HepG2 (cell line): ENCODE data around the gene SNURF. TPM values are rescaled to one million over a fixed set of nuclear protein-coding genes. Genes with fewer than 3 reads are reported as not detected.

Experiments used
- ATAC-seq: fragments of 200-7000 bp; cut with Tn5 transposase; 3 replicates; pipeline ENCODE4 v1.9.1; 2020; ENCODE audit warnings: mild to moderate bottlenecking, moderate library complexity
- BruUV-seq: library from RNA; stranded (reverse); fragments of 400-500 nt; replicated peaks from 2 replicates; lab custom pipeline; 2021; lab: Mats Ljungman, UMichigan
- CTCF ChIA-PET: fragments of 300-600 bp; formaldehyde crosslinking; extraction: SDS; loops from one replicate; lab custom pipeline; 2021; ENCODE audit warnings: low total read pairs, inconsistent platforms, low intra/inter-chr PET ratio; lab: Yijun Ruan, JAX
- POLR2A ChIA-PET: fragments of 350-600 bp; sonication (Branson Sonifier 250); formaldehyde crosslinking; loops from one replicate; lab custom pipeline; 2020; ENCODE audit warnings: antibody characterized with exemption, inconsistent platforms; lab: Yijun Ruan, JAX
- DNase-seq: peaks from one replicate; pipeline ENCODE4 v3.0.0-alpha.2; 2015; ENCODE audit warnings: low spot score
- FAIRE-seq: peaks from 3 replicates; lab custom pipeline; 2011; peaks lifted over from hg19 to GRCh38; lab: Jason Lieb, UNC
- H2AFZ ChIP-seq: one replicate; pipeline ENCODE4 v1.6.1; 2011; ENCODE audit warnings: low read length, inconsistent platforms
- H3K27ac ChIP-seq: fragments of 300-600 bp; 3 replicates; pipeline ENCODE4 v1.8.0; 2011; ENCODE audit warnings: mixed run types, mild to moderate bottlenecking, mixed read lengths, low read length, inconsistent platforms; ENCODE audit not compliant: insufficient read depth; ENCODE audit errors: extremely low read length
- H3K27me3 ChIP-seq, 2 experiments: fragments of 200-600 bp in 1 of 2; 2 replicates in 1 of 2; 3 replicates in 1 of 2; pipeline versions ENCODE4 v1.6.0 to v1.8.0; 2011; ENCODE audit warnings: low read length in 2 of 2, mild to moderate bottlenecking in 2 of 2, moderate library complexity in 2 of 2, inconsistent platforms in 1 of 2; ENCODE audit not compliant: insufficient read depth in 2 of 2, control insufficient read depth in 1 of 2
- H3K36me3 ChIP-seq, 2 experiments: fragments of 200-600 bp in 1 of 2; replicated peaks in 1 of 2; 2 replicates in 1 of 2; 3 replicates in 1 of 2; pipeline versions ENCODE4 v1.5.1 to v1.8.0; 2011; ENCODE audit warnings: low read length in 2 of 2, inconsistent platforms in 1 of 2; ENCODE audit not compliant: insufficient read depth in 2 of 2, control insufficient read depth in 1 of 2
- H3K4me1 ChIP-seq: 2 replicates; pipeline ENCODE4 v1.5.1; 2012; ENCODE audit warnings: low read length, inconsistent platforms; ENCODE audit not compliant: insufficient read depth
- H3K4me2 ChIP-seq: 2 replicates; pipeline ENCODE4 v1.6.0; 2011; ENCODE audit warnings: low read depth, low read length, inconsistent platforms
- H3K4me3 ChIP-seq, 3 experiments: fragments of 200-600 bp in 1 of 3; sonication (generic), shearing (Covaris generic) in 1 of 3; replicated peaks in 1 of 3; 2 replicates each; pipeline ENCODE4 v1.5.1; 2011 to 2016; ENCODE audit warnings: low read length in 3 of 3, inconsistent platforms in 2 of 3, low read depth in 2 of 3, mild to moderate bottlenecking in 2 of 3, control low read depth in 1 of 3, mixed read lengths in 1 of 3; ENCODE audit not compliant: insufficient read depth in 1 of 3
- H3K79me2 ChIP-seq: one replicate; pipeline ENCODE4 v1.6.1; 2011; ENCODE audit warnings: low read length, inconsistent platforms; ENCODE audit not compliant: insufficient read depth
- H3K9ac ChIP-seq: 2 replicates; pipeline ENCODE4 v1.6.0; 2011; ENCODE audit warnings: mild to moderate bottlenecking, low read depth, low read length, inconsistent platforms; ENCODE audit not compliant: insufficient read depth
- H3K9me3 ChIP-seq: 2 replicates; pipeline ENCODE4 v1.5.1; 2012; ENCODE audit warnings: mild to moderate bottlenecking, low read length
- H4K20me1 ChIP-seq: 2 replicates; pipeline ENCODE4 v1.6.0; 2011; ENCODE audit warnings: inconsistent platforms, mild to moderate bottlenecking, low read length, moderate library complexity; ENCODE audit not compliant: insufficient read depth
- KMT2A ChIP-seq: sonication (generic); formaldehyde crosslinking; IDR thresholded peaks from 2 replicates; pipeline ENCODE4 v1.4.0; 2020; ENCODE audit warnings: missing genetic modification reagents
- TEF ChIP-seq: sonication (generic); formaldehyde crosslinking; IDR thresholded peaks from 2 replicates; pipeline ENCODE4 v1.5.0; 2020; ENCODE audit warnings: missing genetic modification reagents
- U2AF2 ChIP-seq: fragments of 200-400 bp; formaldehyde crosslinking; IDR thresholded peaks from 2 replicates; pipeline ENCODE4 v1.6.1; 2017; ENCODE audit warnings: low read depth, mild to moderate bottlenecking, low read length
- ZBTB3 ChIP-seq: sonication (generic); formaldehyde crosslinking; IDR thresholded peaks from 2 replicates; pipeline ENCODE4 v1.4.0; 2020; ENCODE audit warnings: low read depth, mild to moderate bottlenecking, moderate library complexity, missing genetic modification reagents, borderline replicate concordance
- ZBTB37 ChIP-seq: sonication (generic); formaldehyde crosslinking; IDR thresholded peaks from 2 replicates; pipeline ENCODE4 v1.4.0; 2020; ENCODE audit warnings: mild to moderate bottlenecking, missing genetic modification reagents
- WGBS: methylation state at CpG from one replicate; pipeline ENCODE4 v1.1.6; 2017; ENCODE audit warnings: low lambda C conversion rate; 5-methylcytosine and 5-hydroxymethylcytosine counted together
- in situ Hi-C: cut with HindIII; loops from 2 replicates; pipeline ENCODE4 v1.10.0; 2017; ENCODE audit warnings: low pct_unique_long_range_greater_than_20kb; ENCODE audit not compliant: extremely low pct_ligation_motif_present
- intact Hi-C: fragments of 100-400 bp; cut with micrococcal nuclease; formaldehyde crosslinking; loops from one replicate; pipeline ENCODE4 v1.10.0; 2022; ENCODE audit not compliant: unreplicated experiment
- polyA plus RNA-seq, 8 experiments: library from polyadenylated mRNA; depleted of rRNA in 3 of 8; stranded (reverse) in 7 of 8; unstranded in 1 of 8; fragments of >200 nt; fragmentation: Illumina TruSeq in 4 of 8; extraction: Trizol in 4 of 8; gene quantifications; 2 replicates each; pipeline versions ENCODE4 v1.2.1 to v1.2.3, GENCODE V29; 2011 to 2016; ENCODE audit warnings: low read depth in 4 of 8, missing spikeins in 1 of 8, mixed read lengths in 1 of 8; ENCODE audit not compliant: insufficient read depth in 1 of 8
- total RNA-seq, 5 experiments: library from RNA; depleted of rRNA; stranded (reverse); fragments of >200 nt; fragmentation: Illumina TruSeq; extraction: Trizol; gene quantifications; 2 replicates each; pipeline ENCODE4 v1.2.3, GENCODE V29; 2016; ENCODE audit warnings: low read depth in 1 of 5
- TF ChIP-seq, protein P1 (sequence below): sonication (generic); formaldehyde crosslinking; IDR thresholded peaks from 2 replicates; pipeline ENCODE4 v1.8.0; 2022; ENCODE audit warnings: missing genetic modification reagents, mild to moderate bottlenecking, inconsistent platforms, borderline replicate concordance
- TF ChIP-seq, protein P2 (sequence below): sonication (generic); formaldehyde crosslinking; IDR thresholded peaks from 2 replicates; pipeline ENCODE4 v1.5.0; 2020; ENCODE audit warnings: mild to moderate bottlenecking, low read depth, missing genetic modification reagents, borderline replicate concordance
- TF ChIP-seq, protein P3 (sequence below): sonication (generic); formaldehyde crosslinking; IDR thresholded peaks from 2 replicates; pipeline ENCODE4 v1.4.0; 2020; ENCODE audit warnings: missing genetic modification reagents, borderline replicate concordance

Gene SNURF
- total and polyA plus RNA-seq, 2 of the 13 experiments (the other 11 are each of a cell fraction or from before 2014, with no cell fraction given) = 2.1 to 7.6 TPM

DNA sequence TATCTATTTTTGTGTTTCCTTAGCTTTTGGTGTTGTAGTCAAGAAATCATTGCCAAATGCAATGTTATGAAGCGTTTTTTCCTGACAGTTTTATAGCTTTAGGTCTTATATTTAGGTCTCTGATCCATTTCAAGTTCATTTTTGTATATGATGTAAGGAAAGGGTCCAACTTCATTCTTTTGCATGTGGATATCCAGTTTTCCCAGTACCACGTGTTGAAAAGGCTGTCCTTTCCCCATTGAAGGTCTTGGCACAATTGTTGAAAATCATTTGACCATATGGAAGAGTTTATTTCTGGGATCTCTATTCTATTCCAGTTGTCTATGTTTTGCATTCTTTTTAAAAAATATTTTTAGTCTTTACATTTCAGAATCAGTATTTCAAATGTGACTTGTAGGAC is 14.6 kb upstream of the SNURF start (continued):
- no peak for TF ChIP-seq ZBTB37

DNA sequence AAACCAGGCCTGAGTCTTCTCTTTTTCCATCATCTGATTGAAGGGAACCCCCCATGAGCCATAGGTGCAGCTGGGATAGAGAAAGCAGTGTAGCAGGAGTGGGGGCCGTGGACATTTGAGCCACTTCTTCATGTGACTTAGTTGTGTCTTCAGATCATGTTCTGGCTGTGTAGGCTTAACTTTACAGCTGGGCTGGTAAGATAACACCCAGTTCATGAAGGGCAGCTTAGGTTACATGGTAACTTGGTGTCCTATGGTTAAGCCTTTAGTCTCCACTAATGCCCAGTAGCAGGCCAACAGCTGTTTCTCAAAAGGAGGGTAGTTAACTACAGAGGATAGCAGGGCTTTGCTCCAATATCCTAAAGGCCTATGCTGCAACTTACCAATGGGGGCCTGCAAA is 11.4 kb upstream of the SNURF start:
- Histone ChIP-seq H3K4me3 (no peak overlapping the region), H2AFZ (no peak overlapping the region), H3K36me3 (no peaks in the 10 kb centered on the region)
- TF ChIP-seq, protein P1, sequence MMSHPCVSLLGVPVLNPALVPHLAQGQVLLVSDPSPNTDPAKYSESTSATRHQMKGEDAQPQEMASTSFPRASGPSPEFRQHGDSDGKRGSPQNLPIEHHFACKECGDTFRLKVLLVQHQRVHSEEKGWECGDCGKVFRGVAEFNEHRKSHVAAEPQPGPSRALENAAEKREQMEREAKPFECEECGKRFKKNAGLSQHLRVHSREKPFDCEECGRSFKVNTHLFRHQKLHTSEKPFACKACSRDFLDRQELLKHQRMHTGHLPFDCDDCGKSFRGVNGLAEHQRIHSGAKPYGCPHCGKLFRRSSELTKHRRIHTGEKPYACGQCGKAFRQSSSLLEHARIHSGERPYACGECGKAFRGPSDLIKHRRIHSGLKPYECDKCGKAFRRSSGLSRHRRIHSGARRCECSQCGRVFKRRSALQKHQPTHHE (CRISPR knock-in tag) = no peak
- TF ChIP-seq TEF (CRISPR knock-in tag) (no peak), KMT2A (CRISPR knock-in tag) (no peak), U2AF2 (no peak), ZBTB3 (CRISPR knock-in tag) (no peak)
- TF ChIP-seq, protein P2, sequence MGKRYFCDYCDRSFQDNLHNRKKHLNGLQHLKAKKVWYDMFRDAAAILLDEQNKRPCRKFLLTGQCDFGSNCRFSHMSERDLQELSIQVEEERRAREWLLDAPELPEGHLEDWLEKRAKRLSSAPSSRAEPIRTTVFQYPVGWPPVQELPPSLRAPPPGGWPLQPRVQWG = no peak
- TF ChIP-seq, protein P3, sequence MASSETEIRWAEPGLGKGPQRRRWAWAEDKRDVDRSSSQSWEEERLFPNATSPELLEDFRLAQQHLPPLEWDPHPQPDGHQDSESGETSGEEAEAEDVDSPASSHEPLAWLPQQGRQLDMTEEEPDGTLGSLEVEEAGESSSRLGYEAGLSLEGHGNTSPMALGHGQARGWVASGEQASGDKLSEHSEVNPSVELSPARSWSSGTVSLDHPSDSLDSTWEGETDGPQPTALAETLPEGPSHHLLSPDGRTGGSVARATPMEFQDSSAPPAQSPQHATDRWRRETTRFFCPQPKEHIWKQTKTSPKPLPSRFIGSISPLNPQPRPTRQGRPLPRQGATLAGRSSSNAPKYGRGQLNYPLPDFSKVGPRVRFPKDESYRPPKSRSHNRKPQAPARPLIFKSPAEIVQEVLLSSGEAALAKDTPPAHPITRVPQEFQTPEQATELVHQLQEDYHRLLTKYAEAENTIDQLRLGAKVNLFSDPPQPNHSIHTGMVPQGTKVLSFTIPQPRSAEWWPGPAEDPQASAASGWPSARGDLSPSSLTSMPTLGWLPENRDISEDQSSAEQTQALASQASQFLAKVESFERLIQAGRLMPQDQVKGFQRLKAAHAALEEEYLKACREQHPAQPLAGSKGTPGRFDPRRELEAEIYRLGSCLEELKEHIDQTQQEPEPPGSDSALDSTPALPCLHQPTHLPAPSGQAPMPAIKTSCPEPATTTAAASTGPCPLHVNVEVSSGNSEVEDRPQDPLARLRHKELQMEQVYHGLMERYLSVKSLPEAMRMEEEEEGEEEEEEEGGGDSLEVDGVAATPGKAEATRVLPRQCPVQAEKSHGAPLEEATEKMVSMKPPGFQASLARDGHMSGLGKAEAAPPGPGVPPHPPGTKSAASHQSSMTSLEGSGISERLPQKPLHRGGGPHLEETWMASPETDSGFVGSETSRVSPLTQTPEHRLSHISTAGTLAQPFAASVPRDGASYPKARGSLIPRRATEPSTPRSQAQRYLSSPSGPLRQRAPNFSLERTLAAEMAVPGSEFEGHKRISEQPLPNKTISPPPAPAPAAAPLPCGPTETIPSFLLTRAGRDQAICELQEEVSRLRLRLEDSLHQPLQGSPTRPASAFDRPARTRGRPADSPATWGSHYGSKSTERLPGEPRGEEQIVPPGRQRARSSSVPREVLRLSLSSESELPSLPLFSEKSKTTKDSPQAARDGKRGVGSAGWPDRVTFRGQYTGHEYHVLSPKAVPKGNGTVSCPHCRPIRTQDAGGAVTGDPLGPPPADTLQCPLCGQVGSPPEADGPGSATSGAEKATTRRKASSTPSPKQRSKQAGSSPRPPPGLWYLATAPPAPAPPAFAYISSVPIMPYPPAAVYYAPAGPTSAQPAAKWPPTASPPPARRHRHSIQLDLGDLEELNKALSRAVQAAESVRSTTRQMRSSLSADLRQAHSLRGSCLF (CRISPR knock-in tag) = no peak
- TF ChIP-seq, all 625 proteins: peak for 0
- H3K27me3 ChIP-seq = no peaks in the 10 kb centered on the region
- FAIRE-seq = no peak
- CTCF ChIA-PET = no interaction called here
- WGBS = 33% methylated on average over 1 of the region's 1 CpG
- POLR2A ChIA-PET = interaction anchor here (1.2 kb wide), 1 partner anchor 13 kb away, joined by 3 read pairs; no protein-coding TSS in a partner anchor
- H3K4me2 ChIP-seq = no peak overlapping the region
- no peaks in the 10 kb centered on the region for H4K20me1 ChIP-seq
- no peak for ATAC-seq
- no TSS peak for BruUV-seq
- in situ Hi-C loops (no loop called here), intact Hi-C loops (no loop called here)
- H3K27ac ChIP-seq = no peak overlapping the region
- no peak overlapping the region for H3K9ac ChIP-seq
- no peaks in the 10 kb centered on the region for H3K79me2 ChIP-seq
- no peak for DNase-seq
- H3K4me1 ChIP-seq = peaks cover 24% of the 10 kb centered on the region
- peaks cover 44% of the 10 kb centered on the region for H3K9me3 ChIP-seq
